ENCODE results near the gene HIVEP3.

DNA sequence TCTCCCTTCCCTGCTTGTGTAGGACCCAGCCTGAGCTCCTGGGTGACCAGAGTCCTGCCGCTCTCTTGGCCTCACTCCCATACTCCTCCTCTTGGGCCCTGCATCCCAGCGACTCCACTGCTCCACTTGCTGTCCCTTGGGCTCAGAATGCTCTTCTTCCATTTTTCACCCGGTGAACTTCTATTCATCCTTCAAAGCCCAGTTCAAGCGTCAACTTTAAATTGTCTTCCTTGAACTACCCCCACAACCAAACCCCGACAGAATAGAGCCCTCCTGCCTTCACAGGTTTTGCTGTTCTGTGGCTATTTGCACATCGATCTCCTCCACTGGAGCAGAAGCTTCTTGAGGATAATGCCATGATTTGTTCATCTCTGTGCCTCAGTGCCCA is 218.9 kb downstream of the HIVEP3 start:
- TF ChIP-seq, protein P1, sequence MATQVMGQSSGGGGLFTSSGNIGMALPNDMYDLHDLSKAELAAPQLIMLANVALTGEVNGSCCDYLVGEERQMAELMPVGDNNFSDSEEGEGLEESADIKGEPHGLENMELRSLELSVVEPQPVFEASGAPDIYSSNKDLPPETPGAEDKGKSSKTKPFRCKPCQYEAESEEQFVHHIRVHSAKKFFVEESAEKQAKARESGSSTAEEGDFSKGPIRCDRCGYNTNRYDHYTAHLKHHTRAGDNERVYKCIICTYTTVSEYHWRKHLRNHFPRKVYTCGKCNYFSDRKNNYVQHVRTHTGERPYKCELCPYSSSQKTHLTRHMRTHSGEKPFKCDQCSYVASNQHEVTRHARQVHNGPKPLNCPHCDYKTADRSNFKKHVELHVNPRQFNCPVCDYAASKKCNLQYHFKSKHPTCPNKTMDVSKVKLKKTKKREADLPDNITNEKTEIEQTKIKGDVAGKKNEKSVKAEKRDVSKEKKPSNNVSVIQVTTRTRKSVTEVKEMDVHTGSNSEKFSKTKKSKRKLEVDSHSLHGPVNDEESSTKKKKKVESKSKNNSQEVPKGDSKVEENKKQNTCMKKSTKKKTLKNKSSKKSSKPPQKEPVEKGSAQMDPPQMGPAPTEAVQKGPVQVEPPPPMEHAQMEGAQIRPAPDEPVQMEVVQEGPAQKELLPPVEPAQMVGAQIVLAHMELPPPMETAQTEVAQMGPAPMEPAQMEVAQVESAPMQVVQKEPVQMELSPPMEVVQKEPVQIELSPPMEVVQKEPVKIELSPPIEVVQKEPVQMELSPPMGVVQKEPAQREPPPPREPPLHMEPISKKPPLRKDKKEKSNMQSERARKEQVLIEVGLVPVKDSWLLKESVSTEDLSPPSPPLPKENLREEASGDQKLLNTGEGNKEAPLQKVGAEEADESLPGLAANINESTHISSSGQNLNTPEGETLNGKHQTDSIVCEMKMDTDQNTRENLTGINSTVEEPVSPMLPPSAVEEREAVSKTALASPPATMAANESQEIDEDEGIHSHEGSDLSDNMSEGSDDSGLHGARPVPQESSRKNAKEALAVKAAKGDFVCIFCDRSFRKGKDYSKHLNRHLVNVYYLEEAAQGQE (IDR thresholded peaks at IDR 0.05; ENCODE audit: insufficient read depth in 1 of 2, low read depth in 2 of 2, low read length in 2 of 2): no peak
- no peak for TF ChIP-seq POLR2AphosphoS5 (IDR thresholded peaks at IDR 0.05; ENCODE audit: low read depth, low read length)
- no peak for TF ChIP-seq TAF1 (IDR thresholded peaks at IDR 0.05; ENCODE audit: borderline replicate concordance, insufficient read depth, low read length)
- TF ChIP-seq SIN3A (IDR thresholded peaks at IDR 0.05; ENCODE audit: borderline replicate concordance, insufficient read depth, low read length): no peak
- TF ChIP-seq FOXP2 (optimal IDR thresholded peaks at IDR 0.05; ENCODE audit: borderline replicate concordance, extremely low read depth, extremely low read length, insufficient read depth): no peak
